SK-N-SH treated with all-trans-retinoic acid at 6 μM for 48 hours (cell line): ENCODE data around the gene NCSTN.

Experiments used
- ARNTL ChIP-seq: fragments of 450-650 bp; formaldehyde crosslinking; IDR thresholded peaks from 2 replicates; pipeline ENCODE4 v1.5.0; 2020; ENCODE audit warnings: low read depth, mild to moderate bottlenecking, moderate library complexity, borderline replicate concordance
- CSDC2 ChIP-seq: fragments of 250-450 bp; sonication (Bioruptor Pico); IDR thresholded peaks from 2 replicates; pipeline ENCODE4 v1.5.0; 2020; ENCODE audit warnings: mild to moderate bottlenecking, moderate library complexity
- PATZ1 ChIP-seq: fragments of 250-450 bp; sonication (Bioruptor Pico); IDR thresholded peaks from 2 replicates; pipeline ENCODE4 v1.8.0; 2020; ENCODE audit warnings: mild to moderate bottlenecking, moderate library complexity, borderline replicate concordance
- POU6F1 ChIP-seq: fragments of 250-450 bp; sonication (Bioruptor Pico); IDR thresholded peaks from 2 replicates; pipeline ENCODE4 v1.8.0; 2021; ENCODE audit warnings: low read depth, mild to moderate bottlenecking, moderate library complexity, borderline replicate concordance
- PPARA ChIP-seq: fragments of 250-450 bp; sonication (Bioruptor Pico); IDR thresholded peaks from 2 replicates; pipeline ENCODE4 v1.5.0; 2020; ENCODE audit warnings: mild to moderate bottlenecking, borderline replicate concordance
- SNAI2 ChIP-seq: fragments of 250-450 bp; sonication (Bioruptor Pico); IDR thresholded peaks from 2 replicates; pipeline ENCODE4 v1.5.0; 2020; ENCODE audit warnings: mild to moderate bottlenecking, moderate library complexity
- TOX ChIP-seq: fragments of 250-450 bp; sonication (Bioruptor Pico); IDR thresholded peaks from 2 replicates; pipeline ENCODE4 v1.8.0; 2021; ENCODE audit warnings: mild to moderate bottlenecking, moderate library complexity, borderline replicate concordance
- ZC3H10 ChIP-seq: fragments of 250-450 bp; sonication (Bioruptor Pico); IDR thresholded peaks from 2 replicates; pipeline ENCODE4 v1.5.1; 2021; ENCODE audit warnings: mild to moderate bottlenecking, moderate library complexity
- ZFP3 ChIP-seq: fragments of 250-450 bp; sonication (Bioruptor Pico); IDR thresholded peaks from 2 replicates; pipeline ENCODE4 v1.5.0; 2020; ENCODE audit warnings: mild to moderate bottlenecking, moderate library complexity
- ZFP30 ChIP-seq: fragments of 450-650 bp; formaldehyde crosslinking; IDR thresholded peaks from 2 replicates; pipeline ENCODE4 v1.5.0; 2022; ENCODE audit warnings: mild to moderate bottlenecking, moderate library complexity
- ZNF565 ChIP-seq: fragments of 450-650 bp; formaldehyde crosslinking; conservative IDR thresholded peaks from 2 replicates; pipeline ENCODE4 v1.5.0; 2020; ENCODE audit warnings: low read depth, mild to moderate bottlenecking, moderate library complexity
- ZNF8 ChIP-seq: fragments of 450-650 bp; formaldehyde crosslinking; IDR thresholded peaks from 2 replicates; pipeline ENCODE4 v1.5.0; 2020; ENCODE audit warnings: mild to moderate bottlenecking, moderate library complexity

GRCh38 chr1:160404094-160404493 is 60.9 kb downstream of the NCSTN start:
- TF ChIP-seq ZNF565 (no peak), ZFP3 (no peak), ZC3H10 (CRISPR knock-in tag) (no peak), POU6F1 (CRISPR knock-in tag) (no peak), PPARA (CRISPR knock-in tag) (no peak), ARNTL (no peak), PATZ1 (no peak), ZFP30 (CRISPR knock-in tag) (no peak), SNAI2 (CRISPR knock-in tag) (no peak), CSDC2 (CRISPR knock-in tag) (no peak), ZNF8 (CRISPR knock-in tag) (no peak), TOX (CRISPR knock-in tag) (no peak)
